HFF-Myc (cell line): ENCODE results near the gene RTCA.

ENCODE experiments used
- DNase-seq: peaks from one replicate; pipeline ENCODE4 v3.0.0-alpha.2; 2011; ENCODE audit warnings: low read depth; ENCODE audit errors: extremely low read depth
- H3K4me3 ChIP-seq: replicated peaks from 2 replicates; pipeline ENCODE4 v1.5.1; 2011; ENCODE audit warnings: low read depth, mild to moderate bottlenecking, control low read depth, low read length
- CTCF ChIP-seq: IDR thresholded peaks from 2 replicates; pipeline ENCODE4 v1.5.1; 2012; ENCODE audit warnings: mild to moderate bottlenecking, low read depth, low read length, control low read depth; ENCODE audit errors: missing control alignments

Gene RTCA

GRCh38 chr1:100304227-100304626, 38.2 kb downstream of the RTCA start:
- no peak overlapping the region for H3K4me3 ChIP-seq
- no peak for TF ChIP-seq CTCF
- DNase-seq: no peak

DNA sequence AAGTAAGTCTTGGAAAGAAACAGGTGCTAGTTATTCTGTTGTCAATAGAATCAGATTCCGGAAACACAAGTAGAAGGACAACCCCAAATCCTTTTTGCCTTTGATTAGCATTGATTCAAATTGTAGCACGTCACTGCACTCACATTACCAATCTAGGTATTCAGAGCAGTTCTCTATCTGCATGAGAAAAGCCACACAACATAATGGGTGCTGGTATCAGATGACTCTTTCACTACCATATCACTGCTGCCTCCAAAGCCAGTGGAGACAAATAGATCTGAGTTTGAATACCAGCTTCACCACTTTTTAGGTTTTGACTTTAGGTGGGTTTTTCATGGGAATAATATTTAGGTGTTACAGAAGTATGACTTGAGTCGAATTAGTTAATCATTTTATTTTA, 38.9 kb downstream of the RTCA start:
- TF ChIP-seq CTCF: no peak
- no peak for DNase-seq
- H3K4me3 ChIP-seq: no peak overlapping the region

- no peak overlapping the region for H3K4me3 ChIP-seq
- no peak for TF ChIP-seq CTCF
These were observed 39.9 kb downstream of the RTCA start for GRCh38 chr1:100305954-100306353.

GRCh38 chr1:100306735-100307313, 40.8 kb downstream of the RTCA start:
- TF ChIP-seq CTCF: no peak
- no peak for DNase-seq
- H3K4me3 ChIP-seq: no peak overlapping the region

More at GRCh38 chr1:100305954-100306353, 39.9 kb downstream of the RTCA start:
- DNase-seq: no peak

GRCh38 chr1:100308777-100309176, 42.8 kb downstream of the RTCA start:
- no peak overlapping the region for H3K4me3 ChIP-seq
- no peak for DNase-seq
- TF ChIP-seq CTCF: no peak

DNA sequence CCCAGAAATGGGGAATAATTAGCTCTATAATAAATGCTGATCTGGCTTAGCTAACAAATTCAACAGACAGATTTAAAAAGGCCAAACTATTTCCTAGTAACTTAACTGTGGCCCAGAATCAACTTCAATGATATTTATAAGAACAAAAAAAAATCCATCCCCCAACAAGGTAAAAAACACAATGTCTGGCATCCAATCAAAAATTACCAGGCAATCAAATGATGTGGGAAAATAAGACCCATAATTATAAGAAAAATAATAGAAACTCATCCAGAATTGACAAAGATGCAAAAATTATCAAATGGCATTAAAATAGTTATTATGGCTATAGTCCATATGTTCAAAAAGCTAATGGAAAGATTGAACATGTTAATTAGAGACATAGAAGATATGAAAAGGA, 43.8 kb downstream of the RTCA start:
- no peak overlapping the region for H3K4me3 ChIP-seq
- DNase-seq: no peak
- TF ChIP-seq CTCF: no peak

DNA sequence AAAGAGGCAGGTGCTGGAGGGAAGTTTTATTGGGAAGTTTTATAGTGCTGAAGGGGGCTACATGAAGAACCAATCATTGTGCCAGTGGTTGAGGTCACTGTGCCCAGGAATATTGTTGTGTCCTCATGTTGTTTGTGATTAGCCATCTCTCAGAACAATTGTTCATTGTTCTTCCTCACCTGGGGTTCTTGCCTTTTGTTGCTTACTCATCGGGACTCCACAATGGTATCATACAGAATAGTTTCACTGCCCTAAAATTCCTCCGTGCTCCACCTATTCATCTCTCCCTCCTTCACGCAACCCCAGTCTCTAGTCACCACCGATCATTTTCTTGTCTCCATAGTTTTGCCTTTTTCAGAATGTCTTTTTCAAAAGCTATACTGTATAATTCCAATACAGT, 47.4 kb downstream of the RTCA start:
- no peak for TF ChIP-seq CTCF
- DNase-seq: no peak
- H3K4me3 ChIP-seq: no peak overlapping the region
